NCI-H69 (cell line): Measurements from ENCODE around the gene ALKBH2.
A peak's percentile ranks its signal among the peaks of the same experiment; 100 is the strongest.

Source experiments
- DNase-seq: peaks from one replicate; lab custom pipeline; 2025; lab: John Stamatoyannopoulos, UW

Gene ALKBH2

DNA sequence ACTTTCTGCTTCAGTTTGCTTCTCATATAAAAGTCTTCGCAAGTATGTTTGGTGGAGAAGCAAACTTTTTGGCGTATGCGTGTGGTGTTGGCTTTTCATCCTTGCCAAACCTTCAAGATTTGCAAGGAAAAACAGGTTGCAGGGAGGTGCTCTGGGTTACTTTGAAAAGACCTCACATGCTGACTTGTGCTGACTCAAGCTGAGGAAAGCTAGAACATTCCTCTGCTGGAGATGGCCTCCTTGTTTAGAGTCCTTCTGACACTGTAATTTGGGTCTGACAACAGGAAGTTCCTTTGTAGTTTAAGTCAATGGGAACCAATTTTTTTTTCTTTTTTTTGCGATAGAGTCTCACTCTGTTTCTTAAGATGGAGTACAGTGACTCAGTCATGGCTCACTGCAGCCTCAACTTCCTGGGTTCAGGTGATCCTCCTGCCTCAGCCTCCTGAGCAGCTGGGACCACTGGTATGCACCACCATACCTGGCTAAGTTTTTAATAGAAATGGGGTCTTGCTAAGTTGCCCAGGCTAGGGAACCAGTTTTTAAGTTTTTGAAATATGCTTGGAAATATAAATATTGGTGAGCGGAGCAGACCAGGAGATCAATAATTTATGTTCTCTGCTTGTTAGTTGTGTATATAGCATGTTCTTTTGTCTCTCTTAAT lies 20.5 kb upstream of the ALKBH2 start:
- no peak for DNase-seq

GRCh38 chr12:109112720-109113465 lies 19.6 kb upstream of the ALKBH2 start:
- no peak for DNase-seq

GRCh38 chr12:109110988-109111495 lies 17.8 kb upstream of the ALKBH2 start:
- no peak for DNase-seq

GRCh38 chr12:109109746-109110350 lies 16.6 kb upstream of the ALKBH2 start:
- no peak for DNase-seq

GRCh38 chr12:109105176-109105575 lies 11.9 kb upstream of the ALKBH2 start:
- DNase-seq, result no peak

GRCh38 chr12:109102491-109102890 lies 9.2 kb upstream of the ALKBH2 start:
- no peak for DNase-seq

DNA sequence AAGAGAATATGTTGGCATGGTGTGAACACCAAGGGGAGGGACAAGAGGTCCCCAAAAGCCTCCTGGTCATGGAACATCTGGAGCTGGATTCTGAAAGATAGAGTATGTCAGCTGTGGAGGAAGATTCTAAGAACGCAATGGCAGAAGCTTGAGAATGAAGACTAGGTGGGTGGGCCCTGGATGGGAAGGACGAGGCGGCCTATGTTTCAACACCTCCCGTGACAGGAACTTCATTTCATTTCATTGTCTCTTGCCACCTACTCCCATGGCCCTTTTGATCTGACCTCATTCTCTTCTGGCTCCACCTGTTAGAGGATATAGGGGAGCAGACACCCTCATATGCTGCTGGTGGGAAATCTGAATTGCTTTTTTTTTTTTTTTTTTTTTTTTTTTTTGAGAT lies 7.5 kb upstream of the ALKBH2 start:
- no peak for DNase-seq

GRCh38 chr12:109099431-109100020 lies 6.3 kb upstream of the ALKBH2 start:
- no peak for DNase-seq

GRCh38 chr12:109098651-109099050 lies 5.4 kb upstream of the ALKBH2 start:
- DNase-seq, result peak; percentile 33

DNA sequence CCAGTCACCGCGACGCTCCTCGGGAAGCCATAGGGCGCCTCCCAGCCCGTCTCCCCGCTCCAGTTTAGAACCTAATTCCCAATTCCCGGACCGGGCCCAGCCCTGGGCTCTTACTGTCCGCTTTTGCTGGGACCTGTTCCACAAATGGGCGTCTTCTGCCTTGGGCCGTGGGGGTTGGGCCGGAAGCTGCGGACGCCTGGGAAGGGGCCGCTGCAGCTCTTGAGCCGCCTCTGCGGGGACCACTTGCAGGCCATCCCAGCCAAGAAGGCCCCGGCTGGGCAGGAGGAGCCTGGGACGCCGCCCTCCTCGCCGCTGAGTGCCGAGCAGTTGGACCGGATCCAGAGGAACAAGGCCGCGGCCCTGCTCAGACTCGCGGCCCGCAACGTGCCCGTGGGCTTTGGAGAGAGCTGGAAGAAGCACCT lies 4.9 kb upstream of the ALKBH2 start:
- DNase-seq, result no peak

DNA sequence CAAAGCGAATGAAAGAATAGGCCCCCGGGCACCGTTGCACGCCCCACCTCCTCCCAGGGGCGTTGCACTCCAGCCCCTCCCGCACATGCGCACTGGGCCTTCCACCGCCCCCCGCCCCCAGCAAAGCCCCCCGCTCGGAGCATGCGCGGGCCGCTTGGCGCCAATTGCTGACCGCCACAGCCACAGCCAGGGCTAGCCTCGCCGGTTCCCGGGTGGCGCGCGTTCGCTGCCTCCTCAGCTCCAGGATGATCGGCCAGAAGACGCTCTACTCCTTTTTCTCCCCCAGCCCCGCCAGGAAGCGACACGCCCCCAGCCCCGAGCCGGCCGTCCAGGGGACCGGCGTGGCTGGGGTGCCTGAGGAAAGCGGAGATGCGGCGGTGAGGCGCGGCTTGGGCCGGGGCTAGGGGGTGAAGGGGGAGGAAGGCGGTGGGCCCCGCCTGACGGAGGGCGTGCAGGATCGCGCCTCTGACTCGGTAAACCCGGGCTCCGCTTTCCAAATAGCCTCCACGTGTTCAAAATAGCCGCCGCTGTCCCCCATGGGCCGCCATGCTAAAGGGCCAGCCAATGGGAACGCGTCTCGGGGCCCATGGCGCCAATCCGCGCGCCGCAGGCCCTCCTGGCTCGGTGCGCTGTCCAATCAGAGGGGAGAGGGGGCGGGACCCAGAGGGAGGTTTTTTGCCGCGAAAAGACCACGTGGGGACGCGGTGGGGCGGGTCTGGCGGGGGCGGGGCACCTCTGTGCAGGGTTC lies 4.3 kb upstream of the ALKBH2 start, which contains the start of gene UNG:
Gene UNG (plus strand): TSS at position 163 of the 748 bp plus-strand sequence. CDS start 83 bp downstream, at position 246.
- peak; percentile 99 for DNase-seq

DNA sequence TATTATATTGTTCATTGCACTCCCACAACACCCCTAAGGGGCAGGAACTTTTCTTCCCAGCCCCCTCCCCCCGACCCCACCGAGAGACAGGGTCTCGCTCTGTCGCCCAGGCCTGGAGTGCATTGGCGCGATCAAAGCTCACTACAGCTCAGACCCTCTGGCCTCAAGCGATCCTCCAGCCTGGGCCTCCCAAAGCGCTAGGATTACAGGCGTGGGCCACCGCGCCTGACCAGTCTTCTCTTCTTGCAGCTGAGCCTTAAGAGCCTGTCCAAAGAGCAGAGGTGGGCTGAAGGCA lies 3.8 kb upstream of the ALKBH2 start:
- DNase-seq, result no peak

DNA sequence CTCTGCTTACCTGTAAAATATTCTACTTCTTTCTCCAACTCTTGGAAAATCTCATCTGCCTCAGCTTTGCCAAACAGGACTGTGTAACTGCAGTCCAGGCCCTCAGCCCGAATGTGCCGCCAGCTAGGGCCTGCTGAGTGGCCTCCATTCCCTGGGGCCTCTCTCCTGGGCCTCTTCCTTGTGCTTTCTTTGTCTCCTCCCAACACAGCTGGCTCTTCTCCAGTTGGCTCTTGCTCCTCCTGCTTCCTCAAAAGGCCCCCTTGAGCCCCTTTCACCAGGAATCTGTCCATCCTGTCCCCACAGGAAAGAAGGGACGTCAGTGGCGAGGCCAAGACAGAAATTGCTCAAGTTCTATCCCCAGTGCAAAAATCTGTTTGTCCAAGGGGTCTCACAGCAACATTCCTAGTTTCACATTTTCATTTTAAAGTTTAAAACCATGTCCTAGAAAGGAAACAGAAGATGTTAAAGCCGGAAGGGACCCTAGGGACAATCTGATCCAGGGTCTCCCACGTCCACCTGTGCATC lies 713 bp downstream of the ALKBH2 start:
- peak; percentile 57 for DNase-seq

- DNase-seq, result no peak
Observed at GRCh38 chr12:109089683-109090082, 3.6 kb downstream of the ALKBH2 start.

DNA sequence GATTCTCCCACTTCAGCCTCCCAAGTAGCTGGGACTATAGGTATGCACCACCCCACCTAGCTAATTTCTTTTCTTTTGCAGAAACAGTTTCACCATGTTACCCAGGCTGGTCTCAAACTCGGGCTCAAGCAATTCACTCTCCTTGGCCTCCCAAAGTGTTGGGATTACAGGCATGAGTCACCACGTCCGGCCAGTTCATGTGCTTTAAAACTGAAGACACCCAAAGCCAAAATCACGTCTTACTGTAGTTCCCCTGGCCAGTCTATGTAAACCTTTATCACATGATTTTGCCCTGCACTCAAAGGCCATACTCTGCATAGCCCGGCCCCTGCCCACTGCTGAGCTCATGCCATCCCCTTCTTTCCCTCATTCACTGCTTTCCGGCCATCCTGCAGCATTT lies 4.5 kb downstream of the ALKBH2 start:
- DNase-seq, result no peak

GRCh38 chr12:109087250-109087649 lies 6.0 kb downstream of the ALKBH2 start:
- DNase-seq, result no peak

GRCh38 chr12:109085590-109085989 lies 7.7 kb downstream of the ALKBH2 start:
- DNase-seq, result no peak

DNA sequence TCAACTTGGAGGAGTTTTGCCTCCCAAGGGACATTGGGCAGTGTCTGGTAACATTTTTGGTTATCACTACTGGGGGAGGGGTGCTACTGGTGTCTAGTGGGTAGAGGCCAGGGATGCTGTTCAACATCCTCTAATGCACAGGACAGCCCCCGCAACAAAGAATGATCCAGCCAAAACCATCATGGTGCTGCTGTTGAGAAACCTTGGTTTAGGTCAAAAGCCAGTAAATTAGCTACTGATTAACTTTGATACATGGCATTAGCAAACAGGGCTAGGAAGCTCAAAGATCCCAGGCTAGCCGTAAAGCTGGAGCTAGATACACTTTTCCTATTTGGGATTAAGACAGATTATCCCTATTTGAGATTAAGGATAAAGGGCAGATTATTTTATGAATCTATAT lies 8.8 kb downstream of the ALKBH2 start:
- no peak for DNase-seq

DNA sequence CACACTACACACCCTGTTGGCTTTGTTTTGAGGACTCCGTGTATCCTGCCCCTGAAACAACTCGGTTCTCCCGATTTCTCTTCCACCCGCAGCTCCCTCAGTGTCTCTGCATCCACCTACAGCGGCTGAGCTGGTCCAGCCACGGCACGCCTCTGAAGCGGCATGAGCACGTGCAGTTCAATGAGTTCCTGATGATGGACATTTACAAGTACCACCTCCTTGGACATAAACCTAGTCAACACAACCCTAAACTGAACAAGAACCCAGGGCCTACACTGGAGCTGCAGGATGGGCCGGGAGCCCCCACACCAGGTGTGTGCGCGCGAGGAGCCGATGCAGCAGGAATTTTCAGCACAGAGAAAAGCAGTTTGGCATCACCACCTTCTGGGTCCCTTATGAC lies 10.5 kb downstream of the ALKBH2 start:
- no peak for DNase-seq

GRCh38 chr12:109074866-109075265 lies 18.4 kb downstream of the ALKBH2 start:
- no peak for DNase-seq

GRCh38 chr12:109069307-109070271 lies 23.7 kb downstream of the ALKBH2 start:
- peak; percentile 80 for DNase-seq
